Measurements from ENCODE around the gene ALG8. TPM values are rescaled to one million over a fixed set of nuclear protein-coding genes. Genes with fewer than 3 reads are reported as not detected.

ALG8 gene
- total and polyA plus RNA-seq, 2 experiments from 2014 or later, result 94.3 to 130 TPM

DNA sequence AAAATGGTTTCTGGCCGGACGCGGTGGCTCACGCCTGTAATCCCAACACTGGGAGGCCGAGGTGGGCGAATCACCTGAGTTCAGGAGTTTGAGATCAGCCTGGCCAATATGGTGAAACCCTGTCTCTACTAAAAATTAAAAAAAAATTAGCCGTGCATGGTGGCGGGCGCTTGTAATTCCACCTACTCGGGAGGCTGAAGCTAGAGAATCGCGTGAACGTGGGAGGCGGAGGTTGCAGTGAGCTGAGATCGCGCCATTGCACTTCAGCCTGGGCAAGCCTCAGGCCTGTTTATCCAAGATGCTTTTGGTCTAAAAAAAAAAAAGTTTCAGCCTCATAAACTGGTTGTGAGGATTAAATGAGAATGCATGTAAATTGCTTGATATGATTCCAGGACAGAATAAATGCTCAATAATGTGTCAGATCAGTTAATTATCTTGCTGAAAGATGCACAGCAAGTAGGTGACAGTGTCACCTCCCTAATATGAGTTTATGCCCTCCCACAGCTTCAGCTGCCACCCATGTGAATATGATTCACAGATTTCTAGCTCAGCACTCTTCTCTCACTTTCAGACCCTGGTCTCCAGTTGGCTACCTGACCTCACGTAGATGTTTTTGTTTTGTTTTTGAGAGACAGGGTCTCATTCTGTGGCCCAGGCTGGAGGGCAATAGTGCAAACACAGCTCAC, 1.1 kb upstream of the ALG8 start:
- Mint-ChIP-seq H3K27me3 (ENCODE audit: insufficient read depth, low read depth, poor library complexity) (peaks cover 3% of the 10 kb centered on the region), H3K4me3 (peak overlapping the region; percentile 82), H3K4me1 (peaks cover 15% of the 10 kb centered on the region), H3K27ac (peak overlapping the region; percentile 71; the same call in 1 of the 2 replicates), H3K36me3 (ENCODE audit: low read depth) (peaks cover 62% of the 10 kb centered on the region), H3K9me3 (peaks cover 3% of the 10 kb centered on the region; the same call in 2 of the 3 replicates)
- Histone ChIP-seq H3K79me2 (replicated peaks; ENCODE audit: insufficient read depth) (peaks cover 51% of the 10 kb centered on the region), H3K4me2 (peak overlapping the region; percentile 86), H3K4me1 (ENCODE audit: insufficient read depth) (peaks cover 13% of the 10 kb centered on the region; the same call in 1 of the 2 replicates), H3F3A (replicated peaks; ENCODE audit: low read depth) (0 out of 2 replicates have a peak, but pooled peaks cover under 1% of the 10 kb centered on the region), H3K9me2 (ENCODE audit: insufficient read depth) (no peaks in the 10 kb centered on the region), H3K36me3 (ENCODE audit: insufficient read depth) (peaks cover 7% of the 10 kb centered on the region; the same call in 1 of the 2 replicates), H3K4me3 (peak overlapping the region; percentile 76), H4K20me1 (replicated peaks; ENCODE audit: insufficient read depth) (peaks cover 4% of the 10 kb centered on the region; the same call in 1 of the 2 replicates), H3K27ac (ENCODE audit: low read depth) (peak overlapping the region; percentile 69), H3K27me3 (ENCODE audit: insufficient read depth) (no peaks in the 10 kb centered on the region), H2AFZ (no peak overlapping the region)
- DNase-seq (ENCODE audit: low spot score), result no peak
- no peak for ATAC-seq
- TF ChIP-seq JUNB (IDR thresholded peaks at IDR 0.05; ENCODE audit: unreplicated experiment), result no peak

DNA sequence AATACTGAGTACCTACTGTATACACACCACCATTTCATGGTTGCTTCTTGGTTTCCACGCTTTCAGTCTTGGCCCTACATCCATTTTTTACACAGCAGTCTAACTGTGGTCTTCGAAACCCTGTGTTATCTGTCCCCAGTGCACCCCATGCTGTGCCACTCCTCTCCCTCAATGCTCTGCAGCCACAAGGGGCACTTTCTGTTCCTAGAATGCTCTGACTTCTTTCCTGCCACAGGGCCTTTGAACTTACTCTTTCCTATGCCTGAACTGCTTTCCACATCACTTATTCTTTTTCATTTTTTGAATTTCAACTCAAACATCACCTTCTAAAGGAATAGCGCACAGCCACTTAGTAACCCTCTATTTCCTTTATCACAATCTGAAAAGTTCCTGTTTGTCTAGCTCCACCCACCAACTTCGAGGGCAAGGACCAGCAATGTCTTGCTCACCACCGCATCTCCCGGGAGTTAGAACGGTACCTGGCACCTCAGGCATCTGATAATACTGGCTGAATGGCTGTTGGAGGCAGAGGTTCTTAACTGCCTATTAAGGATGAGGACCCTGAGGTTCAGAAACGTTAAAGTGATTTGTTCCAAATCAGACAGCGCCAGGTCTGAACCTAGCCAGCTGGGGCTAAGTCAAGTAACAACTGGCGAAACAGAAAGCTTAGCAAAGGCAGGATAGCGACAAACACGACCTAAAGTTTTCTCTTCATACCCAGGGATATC, 568 bp downstream of the ALG8 start:
- Histone ChIP-seq H3K4me3 (peak overlapping the region; percentile 76), H3K9me2 (ENCODE audit: insufficient read depth) (no peaks in the 10 kb centered on the region), H3K36me3 (ENCODE audit: insufficient read depth) (peaks cover 13% of the 10 kb centered on the region; the same call in 1 of the 2 replicates), H3F3A (replicated peaks; ENCODE audit: low read depth) (no peaks in the 10 kb centered on the region), H2AFZ (peak overlapping the region; percentile 45), H3K4me1 (ENCODE audit: insufficient read depth) (peaks cover 13% of the 10 kb centered on the region; the same call in 1 of the 2 replicates), H4K20me1 (replicated peaks; ENCODE audit: insufficient read depth) (peaks cover 4% of the 10 kb centered on the region; the same call in 1 of the 2 replicates), H3K27me3 (ENCODE audit: insufficient read depth) (no peaks in the 10 kb centered on the region), H3K27ac (ENCODE audit: low read depth) (peak overlapping the region; percentile 83), H3K79me2 (replicated peaks; ENCODE audit: insufficient read depth) (peaks cover 63% of the 10 kb centered on the region), H3K4me2 (peak overlapping the region; percentile 86)
- Mint-ChIP-seq H3K4me1 (peaks cover 15% of the 10 kb centered on the region), H3K4me3 (peak overlapping the region; percentile 82), H3K36me3 (ENCODE audit: low read depth) (peaks cover 68% of the 10 kb centered on the region), H3K27me3 (ENCODE audit: insufficient read depth, low read depth, poor library complexity) (peaks cover 3% of the 10 kb centered on the region), H3K9me3 (peaks cover 3% of the 10 kb centered on the region; the same call in 2 of the 3 replicates), H3K27ac (peak overlapping the region; percentile 99)
- ATAC-seq, result peak; percentile 44
- TF ChIP-seq, protein P1, sequence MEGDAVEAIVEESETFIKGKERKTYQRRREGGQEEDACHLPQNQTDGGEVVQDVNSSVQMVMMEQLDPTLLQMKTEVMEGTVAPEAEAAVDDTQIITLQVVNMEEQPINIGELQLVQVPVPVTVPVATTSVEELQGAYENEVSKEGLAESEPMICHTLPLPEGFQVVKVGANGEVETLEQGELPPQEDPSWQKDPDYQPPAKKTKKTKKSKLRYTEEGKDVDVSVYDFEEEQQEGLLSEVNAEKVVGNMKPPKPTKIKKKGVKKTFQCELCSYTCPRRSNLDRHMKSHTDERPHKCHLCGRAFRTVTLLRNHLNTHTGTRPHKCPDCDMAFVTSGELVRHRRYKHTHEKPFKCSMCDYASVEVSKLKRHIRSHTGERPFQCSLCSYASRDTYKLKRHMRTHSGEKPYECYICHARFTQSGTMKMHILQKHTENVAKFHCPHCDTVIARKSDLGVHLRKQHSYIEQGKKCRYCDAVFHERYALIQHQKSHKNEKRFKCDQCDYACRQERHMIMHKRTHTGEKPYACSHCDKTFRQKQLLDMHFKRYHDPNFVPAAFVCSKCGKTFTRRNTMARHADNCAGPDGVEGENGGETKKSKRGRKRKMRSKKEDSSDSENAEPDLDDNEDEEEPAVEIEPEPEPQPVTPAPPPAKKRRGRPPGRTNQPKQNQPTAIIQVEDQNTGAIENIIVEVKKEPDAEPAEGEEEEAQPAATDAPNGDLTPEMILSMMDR (conservative IDR thresholded peaks at IDR 0.05; ENCODE audit: low read depth in 2 of 2), result 0 out of 4 replicates have a peak, but pooled peaks of 1 of the 2 experiments have one; percentile 26
- TF ChIP-seq ZNF114 (CRISPR knock-in tag; IDR thresholded peaks at IDR 0.05), result no peak
- TF ChIP-seq EZH2phosphoT487 (IDR thresholded peaks at IDR 0.05; ENCODE audit: unreplicated experiment), result no peak
- DNase-seq (ENCODE audit: low spot score), result peak; percentile 61

DNA sequence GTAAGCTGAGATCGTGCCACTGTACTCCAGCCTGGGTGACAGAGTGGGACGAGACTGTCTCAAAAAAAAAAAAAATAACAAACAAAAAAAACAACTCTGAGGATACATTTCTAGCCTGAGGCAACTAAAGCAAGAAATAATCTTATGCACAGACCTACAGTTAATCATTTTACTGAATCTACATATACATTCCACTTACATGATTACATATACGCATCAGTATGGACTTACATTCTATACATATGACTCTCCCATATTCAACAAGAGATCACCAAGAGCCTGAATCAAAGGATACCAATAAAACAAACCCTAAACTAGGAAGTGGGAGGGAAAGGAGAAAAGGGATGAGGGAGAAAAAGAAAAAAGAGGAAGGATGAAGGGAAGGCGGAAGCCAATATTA, 1.1 kb downstream of the ALG8 start:
- peaks cover 3% of the 10 kb centered on the region for H3K27me3 Mint-ChIP-seq (ENCODE audit: insufficient read depth, low read depth, poor library complexity)
- no peaks in the 10 kb centered on the region for H3K9me2 ChIP-seq (ENCODE audit: insufficient read depth)
- H3K36me3 ChIP-seq (ENCODE audit: insufficient read depth), result peaks cover 13% of the 10 kb centered on the region; the same call in 1 of the 2 replicates
- H3F3A ChIP-seq (replicated peaks; ENCODE audit: low read depth), result no peaks in the 10 kb centered on the region
- H3K9me3 Mint-ChIP-seq, result peaks cover 3% of the 10 kb centered on the region; the same call in 2 of the 3 replicates
- H3K4me3 ChIP-seq, result peak overlapping the region; percentile 76
- H3K4me1 ChIP-seq (ENCODE audit: insufficient read depth), result peaks cover 13% of the 10 kb centered on the region; the same call in 1 of the 2 replicates
- peak overlapping the region; percentile 82 for H3K4me3 Mint-ChIP-seq
- no peaks in the 10 kb centered on the region for H3K27me3 ChIP-seq (ENCODE audit: insufficient read depth)
- H4K20me1 ChIP-seq (replicated peaks; ENCODE audit: insufficient read depth), result peaks cover 6% of the 10 kb centered on the region; the same call in 1 of the 2 replicates
- H3K4me1 Mint-ChIP-seq, result peaks cover 15% of the 10 kb centered on the region
- H3K79me2 ChIP-seq (replicated peaks; ENCODE audit: insufficient read depth), result peaks cover 65% of the 10 kb centered on the region
- ATAC-seq (no peak), DNase-seq (ENCODE audit: low spot score) (no peak)
- H3K4me2 ChIP-seq, result peak overlapping the region; percentile 86
- no peak overlapping the region for H3K27ac ChIP-seq (ENCODE audit: low read depth)
- H2AFZ ChIP-seq, result no peak overlapping the region
- H3K27ac Mint-ChIP-seq, result no peak overlapping the region
- H3K36me3 Mint-ChIP-seq (ENCODE audit: low read depth), result peaks cover 69% of the 10 kb centered on the region
- TF ChIP-seq, protein P2, sequence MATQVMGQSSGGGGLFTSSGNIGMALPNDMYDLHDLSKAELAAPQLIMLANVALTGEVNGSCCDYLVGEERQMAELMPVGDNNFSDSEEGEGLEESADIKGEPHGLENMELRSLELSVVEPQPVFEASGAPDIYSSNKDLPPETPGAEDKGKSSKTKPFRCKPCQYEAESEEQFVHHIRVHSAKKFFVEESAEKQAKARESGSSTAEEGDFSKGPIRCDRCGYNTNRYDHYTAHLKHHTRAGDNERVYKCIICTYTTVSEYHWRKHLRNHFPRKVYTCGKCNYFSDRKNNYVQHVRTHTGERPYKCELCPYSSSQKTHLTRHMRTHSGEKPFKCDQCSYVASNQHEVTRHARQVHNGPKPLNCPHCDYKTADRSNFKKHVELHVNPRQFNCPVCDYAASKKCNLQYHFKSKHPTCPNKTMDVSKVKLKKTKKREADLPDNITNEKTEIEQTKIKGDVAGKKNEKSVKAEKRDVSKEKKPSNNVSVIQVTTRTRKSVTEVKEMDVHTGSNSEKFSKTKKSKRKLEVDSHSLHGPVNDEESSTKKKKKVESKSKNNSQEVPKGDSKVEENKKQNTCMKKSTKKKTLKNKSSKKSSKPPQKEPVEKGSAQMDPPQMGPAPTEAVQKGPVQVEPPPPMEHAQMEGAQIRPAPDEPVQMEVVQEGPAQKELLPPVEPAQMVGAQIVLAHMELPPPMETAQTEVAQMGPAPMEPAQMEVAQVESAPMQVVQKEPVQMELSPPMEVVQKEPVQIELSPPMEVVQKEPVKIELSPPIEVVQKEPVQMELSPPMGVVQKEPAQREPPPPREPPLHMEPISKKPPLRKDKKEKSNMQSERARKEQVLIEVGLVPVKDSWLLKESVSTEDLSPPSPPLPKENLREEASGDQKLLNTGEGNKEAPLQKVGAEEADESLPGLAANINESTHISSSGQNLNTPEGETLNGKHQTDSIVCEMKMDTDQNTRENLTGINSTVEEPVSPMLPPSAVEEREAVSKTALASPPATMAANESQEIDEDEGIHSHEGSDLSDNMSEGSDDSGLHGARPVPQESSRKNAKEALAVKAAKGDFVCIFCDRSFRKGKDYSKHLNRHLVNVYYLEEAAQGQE (IDR thresholded peaks at IDR 0.05; ENCODE audit: unreplicated experiment), result no peak
- TF ChIP-seq JUNB (IDR thresholded peaks at IDR 0.05; ENCODE audit: unreplicated experiment), result no peak
- TF ChIP-seq, protein P1 (conservative IDR thresholded peaks at IDR 0.05; ENCODE audit: low read depth in 2 of 2), result no peak
- TF ChIP-seq, protein P3, sequence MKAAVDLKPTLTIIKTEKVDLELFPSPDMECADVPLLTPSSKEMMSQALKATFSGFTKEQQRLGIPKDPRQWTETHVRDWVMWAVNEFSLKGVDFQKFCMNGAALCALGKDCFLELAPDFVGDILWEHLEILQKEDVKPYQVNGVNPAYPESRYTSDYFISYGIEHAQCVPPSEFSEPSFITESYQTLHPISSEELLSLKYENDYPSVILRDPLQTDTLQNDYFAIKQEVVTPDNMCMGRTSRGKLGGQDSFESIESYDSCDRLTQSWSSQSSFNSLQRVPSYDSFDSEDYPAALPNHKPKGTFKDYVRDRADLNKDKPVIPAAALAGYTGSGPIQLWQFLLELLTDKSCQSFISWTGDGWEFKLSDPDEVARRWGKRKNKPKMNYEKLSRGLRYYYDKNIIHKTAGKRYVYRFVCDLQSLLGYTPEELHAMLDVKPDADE (IDR thresholded peaks at IDR 0.05), result no peak

All from GM23338 (cell line).